HepG2 (cell line): ENCODE results near the gene ZFPM1. TPM values are rescaled to one million over a fixed set of nuclear protein-coding genes. Genes with fewer than 3 reads are reported as not detected.

ENCODE experiments used
- NFYB ChIP-seq: sonication (generic); formaldehyde crosslinking; IDR thresholded peaks from 2 replicates; pipeline ENCODE4 v1.4.0; 2020; ENCODE audit warnings: missing genetic modification reagents
- POLR2G ChIP-seq: fragments of 200-400 bp; formaldehyde crosslinking; IDR thresholded peaks from 2 replicates; pipeline ENCODE4 v1.6.1; 2018; ENCODE audit warnings: mild to moderate bottlenecking, low read depth, low read length, moderate library complexity
- SAFB2 ChIP-seq: sonication (generic); formaldehyde crosslinking; IDR thresholded peaks from 2 replicates; pipeline ENCODE4 v1.5.1; 2020; ENCODE audit warnings: missing genetic modification reagents, low read depth, mild to moderate bottlenecking, borderline replicate concordance
- ZBTB8A ChIP-seq: sonication (generic); formaldehyde crosslinking; IDR thresholded peaks from 2 replicates; pipeline ENCODE4 v1.4.0; 2020; ENCODE audit warnings: mild to moderate bottlenecking, low read depth, missing genetic modification reagents, borderline replicate concordance
- ZEB1 ChIP-seq: IDR thresholded peaks from 2 replicates; pipeline ENCODE4 v1.6.1; 2012; ENCODE audit warnings: mild to moderate bottlenecking, low read depth, inconsistent platforms; ENCODE audit not compliant: insufficient replicate concordance
- ZNF282 ChIP-seq: fragments of 450-650 bp; IDR thresholded peaks from 2 replicates; pipeline ENCODE4 v1.6.1; 2018; ENCODE audit not compliant: partially characterized antibody
- ZNF34 ChIP-seq: sonication (generic); formaldehyde crosslinking; IDR thresholded peaks from 2 replicates; pipeline ENCODE4 v1.4.0; 2020; ENCODE audit warnings: mild to moderate bottlenecking, missing genetic modification reagents, borderline replicate concordance
- ZNF367 ChIP-seq: sonication (generic); formaldehyde crosslinking; IDR thresholded peaks from 2 replicates; pipeline ENCODE4 v1.4.0; 2020; ENCODE audit warnings: missing genetic modification reagents, borderline replicate concordance
- ZNF468 ChIP-seq: sonication (generic); formaldehyde crosslinking; IDR thresholded peaks from 2 replicates; pipeline ENCODE4 v1.8.0; 2022; ENCODE audit warnings: mild to moderate bottlenecking, moderate library complexity, missing genetic modification reagents
- ZSCAN25 ChIP-seq: sonication (generic); formaldehyde crosslinking; IDR thresholded peaks from 2 replicates; pipeline ENCODE4 v1.8.0; 2022; ENCODE audit warnings: mild to moderate bottlenecking, missing genetic modification reagents
- polyA plus RNA-seq, 8 experiments: library from polyadenylated mRNA; depleted of rRNA in 3 of 8; stranded (reverse) in 7 of 8; unstranded in 1 of 8; fragments of >200 nt; fragmentation: Illumina TruSeq in 4 of 8; extraction: Trizol in 4 of 8; gene quantifications; 2 replicates each; pipeline versions ENCODE4 v1.2.1 to v1.2.3, GENCODE V29; 2011 to 2016; ENCODE audit warnings: low read depth in 4 of 8, missing spikeins in 1 of 8, mixed read lengths in 1 of 8; ENCODE audit not compliant: insufficient read depth in 1 of 8
- total RNA-seq, 5 experiments: library from RNA; depleted of rRNA; stranded (reverse); fragments of >200 nt; fragmentation: Illumina TruSeq; extraction: Trizol; gene quantifications; 2 replicates each; pipeline ENCODE4 v1.2.3, GENCODE V29; 2016; ENCODE audit warnings: low read depth in 1 of 5
- TF ChIP-seq, protein P1 (sequence below): sonication (generic); formaldehyde crosslinking; IDR thresholded peaks from 2 replicates; pipeline ENCODE4 v1.5.0; 2020; ENCODE audit warnings: missing genetic modification reagents
- TF ChIP-seq, protein P2 (sequence below): sonication (generic); formaldehyde crosslinking; IDR thresholded peaks from 2 replicates; pipeline ENCODE4 v1.8.1; 2022; ENCODE audit warnings: low read depth, mild to moderate bottlenecking, missing genetic modification reagents
- TF ChIP-seq, protein P3 (sequence below): sonication (generic); formaldehyde crosslinking; IDR thresholded peaks from 2 replicates; pipeline ENCODE4 v1.4.0; 2020; ENCODE audit warnings: missing genetic modification reagents, borderline replicate concordance
- TF ChIP-seq, protein P4 (sequence below): sonication (generic); formaldehyde crosslinking; IDR thresholded peaks from 2 replicates; pipeline ENCODE4 v1.5.0; 2020; ENCODE audit warnings: mild to moderate bottlenecking, missing genetic modification reagents, borderline replicate concordance

Gene ZFPM1
- total and polyA plus RNA-seq, 2 of the 13 experiments (the other 11 are each of a cell fraction or from before 2014, with no cell fraction given): 1.3 to 3.8 TPM

DNA sequence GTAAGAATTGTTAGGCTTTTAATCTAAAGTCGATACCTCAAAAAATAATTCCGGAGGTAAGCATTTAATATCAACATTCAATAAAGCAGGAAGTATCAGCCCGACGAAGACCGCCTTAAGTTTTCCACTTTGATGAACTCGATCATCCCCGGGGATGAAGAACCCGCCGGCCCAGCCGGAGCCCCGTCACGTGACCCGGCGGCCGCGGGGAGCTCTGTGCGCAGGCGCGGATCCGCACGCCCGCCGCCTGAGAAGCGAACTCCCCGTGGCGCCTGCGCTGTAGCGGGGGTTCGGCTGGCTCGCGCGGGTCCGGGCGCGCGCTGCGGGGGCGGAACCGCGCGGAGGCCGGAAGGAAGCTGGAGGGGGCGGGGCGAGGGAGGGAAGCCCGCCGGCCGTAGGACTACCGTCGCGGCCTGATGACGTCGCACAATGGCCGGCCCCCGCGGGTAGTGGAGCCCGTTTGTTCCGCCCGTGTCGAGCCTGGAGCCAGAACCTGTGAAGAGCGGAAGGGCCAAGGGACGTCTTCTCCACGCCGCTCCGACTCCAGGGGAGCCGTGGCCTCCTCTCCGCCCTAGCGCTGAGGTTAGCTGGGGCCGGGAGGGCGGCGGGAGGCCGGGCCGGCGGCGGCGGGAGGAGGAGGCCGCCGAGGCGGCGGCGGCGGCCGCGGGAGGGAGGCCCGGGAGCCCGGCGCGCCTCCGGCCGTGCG, 117.1 kb downstream of the ZFPM1 start, which contains the start of gene ZC3H18 (continued):
- TF ChIP-seq, protein P1, sequence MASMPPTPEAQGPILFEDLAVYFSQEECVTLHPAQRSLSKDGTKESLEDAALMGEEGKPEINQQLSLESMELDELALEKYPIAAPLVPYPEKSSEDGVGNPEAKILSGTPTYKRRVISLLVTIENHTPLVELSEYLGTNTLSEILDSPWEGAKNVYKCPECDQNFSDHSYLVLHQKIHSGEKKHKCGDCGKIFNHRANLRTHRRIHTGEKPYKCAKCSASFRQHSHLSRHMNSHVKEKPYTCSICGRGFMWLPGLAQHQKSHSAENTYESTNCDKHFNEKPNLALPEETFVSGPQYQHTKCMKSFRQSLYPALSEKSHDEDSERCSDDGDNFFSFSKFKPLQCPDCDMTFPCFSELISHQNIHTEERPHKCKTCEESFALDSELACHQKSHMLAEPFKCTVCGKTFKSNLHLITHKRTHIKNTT (CRISPR knock-in tag): no peak
- TF ChIP-seq, protein P2, sequence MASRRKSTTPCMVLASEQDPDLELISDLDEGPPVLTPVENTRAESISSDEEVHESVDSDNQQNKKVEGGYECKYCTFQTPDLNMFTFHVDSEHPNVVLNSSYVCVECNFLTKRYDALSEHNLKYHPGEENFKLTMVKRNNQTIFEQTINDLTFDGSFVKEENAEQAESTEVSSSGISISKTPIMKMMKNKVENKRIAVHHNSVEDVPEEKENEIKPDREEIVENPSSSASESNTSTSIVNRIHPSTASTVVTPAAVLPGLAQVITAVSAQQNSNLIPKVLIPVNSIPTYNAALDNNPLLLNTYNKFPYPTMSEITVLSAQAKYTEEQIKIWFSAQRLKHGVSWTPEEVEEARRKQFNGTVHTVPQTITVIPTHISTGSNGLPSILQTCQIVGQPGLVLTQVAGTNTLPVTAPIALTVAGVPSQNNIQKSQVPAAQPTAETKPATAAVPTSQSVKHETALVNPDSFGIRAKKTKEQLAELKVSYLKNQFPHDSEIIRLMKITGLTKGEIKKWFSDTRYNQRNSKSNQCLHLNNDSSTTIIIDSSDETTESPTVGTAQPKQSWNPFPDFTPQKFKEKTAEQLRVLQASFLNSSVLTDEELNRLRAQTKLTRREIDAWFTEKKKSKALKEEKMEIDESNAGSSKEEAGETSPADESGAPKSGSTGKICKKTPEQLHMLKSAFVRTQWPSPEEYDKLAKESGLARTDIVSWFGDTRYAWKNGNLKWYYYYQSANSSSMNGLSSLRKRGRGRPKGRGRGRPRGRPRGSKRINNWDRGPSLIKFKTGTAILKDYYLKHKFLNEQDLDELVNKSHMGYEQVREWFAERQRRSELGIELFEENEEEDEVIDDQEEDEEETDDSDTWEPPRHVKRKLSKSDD (CRISPR knock-in tag): peak; percentile 94
- TF ChIP-seq ZNF367 (CRISPR knock-in tag): peak; percentile 25; the same call in 1 of the 2 replicates
- TF ChIP-seq ZNF282: no peak
- TF ChIP-seq ZNF468 (CRISPR knock-in tag): no peak
- TF ChIP-seq, protein P3, sequence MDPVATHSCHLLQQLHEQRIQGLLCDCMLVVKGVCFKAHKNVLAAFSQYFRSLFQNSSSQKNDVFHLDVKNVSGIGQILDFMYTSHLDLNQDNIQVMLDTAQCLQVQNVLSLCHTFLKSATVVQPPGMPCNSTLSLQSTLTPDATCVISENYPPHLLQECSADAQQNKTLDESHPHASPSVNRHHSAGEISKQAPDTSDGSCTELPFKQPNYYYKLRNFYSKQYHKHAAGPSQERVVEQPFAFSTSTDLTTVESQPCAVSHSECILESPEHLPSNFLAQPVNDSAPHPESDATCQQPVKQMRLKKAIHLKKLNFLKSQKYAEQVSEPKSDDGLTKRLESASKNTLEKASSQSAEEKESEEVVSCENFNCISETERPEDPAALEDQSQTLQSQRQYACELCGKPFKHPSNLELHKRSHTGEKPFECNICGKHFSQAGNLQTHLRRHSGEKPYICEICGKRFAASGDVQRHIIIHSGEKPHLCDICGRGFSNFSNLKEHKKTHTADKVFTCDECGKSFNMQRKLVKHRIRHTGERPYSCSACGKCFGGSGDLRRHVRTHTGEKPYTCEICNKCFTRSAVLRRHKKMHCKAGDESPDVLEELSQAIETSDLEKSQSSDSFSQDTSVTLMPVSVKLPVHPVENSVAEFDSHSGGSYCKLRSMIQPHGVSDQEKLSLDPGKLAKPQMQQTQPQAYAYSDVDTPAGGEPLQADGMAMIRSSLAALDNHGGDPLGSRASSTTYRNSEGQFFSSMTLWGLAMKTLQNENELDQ: no peak
- TF ChIP-seq ZBTB8A (CRISPR knock-in tag): no peak
- no peak for TF ChIP-seq SAFB2
- TF ChIP-seq, protein P4, sequence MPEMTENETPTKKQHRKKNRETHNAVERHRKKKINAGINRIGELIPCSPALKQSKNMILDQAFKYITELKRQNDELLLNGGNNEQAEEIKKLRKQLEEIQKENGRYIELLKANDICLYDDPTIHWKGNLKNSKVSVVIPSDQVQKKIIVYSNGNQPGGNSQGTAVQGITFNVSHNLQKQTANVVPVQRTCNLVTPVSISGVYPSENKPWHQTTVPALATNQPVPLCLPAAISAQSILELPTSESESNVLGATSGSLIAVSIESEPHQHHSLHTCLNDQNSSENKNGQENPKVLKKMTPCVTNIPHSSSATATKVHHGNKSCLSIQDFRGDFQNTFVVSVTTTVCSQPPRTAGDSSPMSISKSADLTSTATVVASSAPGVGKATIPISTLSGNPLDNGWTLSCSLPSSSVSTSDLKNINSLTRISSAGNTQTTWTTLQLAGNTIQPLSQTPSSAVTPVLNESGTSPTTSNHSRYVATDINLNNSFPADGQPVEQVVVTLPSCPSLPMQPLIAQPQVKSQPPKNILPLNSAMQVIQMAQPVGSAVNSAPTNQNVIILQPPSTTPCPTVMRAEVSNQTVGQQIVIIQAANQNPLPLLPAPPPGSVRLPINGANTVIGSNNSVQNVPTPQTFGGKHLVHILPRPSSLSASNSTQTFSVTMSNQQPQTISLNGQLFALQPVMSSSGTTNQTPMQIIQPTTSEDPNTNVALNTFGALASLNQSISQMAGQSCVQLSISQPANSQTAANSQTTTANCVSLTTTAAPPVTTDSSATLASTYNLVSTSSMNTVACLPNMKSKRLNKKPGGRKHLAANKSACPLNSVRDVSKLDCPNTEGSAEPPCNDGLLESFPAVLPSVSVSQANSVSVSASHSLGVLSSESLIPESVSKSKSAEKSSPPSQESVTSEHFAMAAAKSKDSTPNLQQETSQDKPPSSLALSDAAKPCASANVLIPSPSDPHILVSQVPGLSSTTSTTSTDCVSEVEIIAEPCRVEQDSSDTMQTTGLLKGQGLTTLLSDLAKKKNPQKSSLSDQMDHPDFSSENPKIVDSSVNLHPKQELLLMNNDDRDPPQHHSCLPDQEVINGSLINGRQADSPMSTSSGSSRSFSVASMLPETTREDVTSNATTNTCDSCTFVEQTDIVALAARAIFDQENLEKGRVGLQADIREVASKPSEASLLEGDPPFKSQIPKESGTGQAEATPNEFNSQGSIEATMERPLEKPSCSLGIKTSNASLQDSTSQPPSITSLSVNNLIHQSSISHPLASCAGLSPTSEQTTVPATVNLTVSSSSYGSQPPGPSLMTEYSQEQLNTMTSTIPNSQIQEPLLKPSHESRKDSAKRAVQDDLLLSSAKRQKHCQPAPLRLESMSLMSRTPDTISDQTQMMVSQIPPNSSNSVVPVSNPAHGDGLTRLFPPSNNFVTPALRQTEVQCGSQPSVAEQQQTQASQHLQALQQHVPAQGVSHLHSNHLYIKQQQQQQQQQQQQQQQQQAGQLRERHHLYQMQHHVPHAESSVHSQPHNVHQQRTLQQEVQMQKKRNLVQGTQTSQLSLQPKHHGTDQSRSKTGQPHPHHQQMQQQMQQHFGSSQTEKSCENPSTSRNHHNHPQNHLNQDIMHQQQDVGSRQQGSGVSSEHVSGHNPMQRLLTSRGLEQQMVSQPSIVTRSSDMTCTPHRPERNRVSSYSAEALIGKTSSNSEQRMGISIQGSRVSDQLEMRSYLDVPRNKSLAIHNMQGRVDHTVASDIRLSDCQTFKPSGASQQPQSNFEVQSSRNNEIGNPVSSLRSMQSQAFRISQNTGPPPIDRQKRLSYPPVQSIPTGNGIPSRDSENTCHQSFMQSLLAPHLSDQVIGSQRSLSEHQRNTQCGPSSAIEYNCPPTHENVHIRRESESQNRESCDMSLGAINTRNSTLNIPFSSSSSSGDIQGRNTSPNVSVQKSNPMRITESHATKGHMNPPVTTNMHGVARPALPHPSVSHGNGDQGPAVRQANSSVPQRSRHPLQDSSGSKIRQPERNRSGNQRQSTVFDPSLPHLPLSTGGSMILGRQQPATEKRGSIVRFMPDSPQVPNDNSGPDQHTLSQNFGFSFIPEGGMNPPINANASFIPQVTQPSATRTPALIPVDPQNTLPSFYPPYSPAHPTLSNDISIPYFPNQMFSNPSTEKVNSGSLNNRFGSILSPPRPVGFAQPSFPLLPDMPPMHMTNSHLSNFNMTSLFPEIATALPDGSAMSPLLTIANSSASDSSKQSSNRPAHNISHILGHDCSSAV (CRISPR knock-in tag): no peak
- TF ChIP-seq ZSCAN25 (CRISPR knock-in tag): peak; percentile 26; the same call in 1 of the 2 replicates
- peak; percentile 85 for TF ChIP-seq POLR2G
- TF ChIP-seq NFYB (CRISPR knock-in tag): no peak
- TF ChIP-seq ZNF34 (CRISPR knock-in tag): 0 out of 2 replicates have a peak, but pooled peaks have one; percentile 44
- TF ChIP-seq ZEB1: no peak
